B cell (primary cell): ENCODE results near the gene SOHLH1. TPM values are rescaled to one million over a fixed set of nuclear protein-coding genes. Genes with fewer than 3 reads are reported as not detected.

Experiments
- ATAC-seq: fragments of 200-7000 bp; cut with Tn5 transposase; one replicate; pipeline ENCODE4 v1.10.0; 2021; ENCODE audit warnings: low read depth, mild to moderate bottlenecking, moderate number of reproducible peaks, moderate library complexity
- CTCF ChIA-PET: fragments of 350-600 bp; sonication (Branson Sonifier 250); formaldehyde crosslinking; loops from one replicate; lab custom pipeline; 2021; ENCODE audit warnings: antibody characterized with exemption, inconsistent platforms; lab: Charles Lee
- POLR2A ChIA-PET: fragments of 350-600 bp; sonication (Branson Sonifier 250); formaldehyde crosslinking; loops from one replicate; lab custom pipeline; 2021; ENCODE audit warnings: antibody characterized with exemption; lab: Charles Lee
- DNase-seq: peaks from one replicate; pipeline ENCODE4 v3.0.0; 2013
- H2AFZ ChIP-seq: 2 replicates; pipeline ENCODE4 v1.6.1; 2012; ENCODE audit warnings: mild to moderate bottlenecking, low read depth, low read length; ENCODE audit not compliant: insufficient read depth, poor library complexity, severe bottlenecking
- H3K27ac ChIP-seq, 2 donors: 1 replicate in 1 of 2; 2 replicates in 1 of 2; pipeline ENCODE4 v1.5.1; 2012 to 2013; ENCODE audit warnings: low read length in 2 of 2, mild to moderate bottlenecking in 2 of 2, moderate library complexity in 1 of 2
- H3K27me3 ChIP-seq, 4 experiments: fragments of 200-600 bp in 1 of 4; sonication (generic) in 1 of 4; replicated peaks in 1 of 4; 1 replicate in 2 of 4; 2 replicates in 2 of 4; pipeline versions ENCODE4 v1.6.1 to v1.7.0; 2013 to 2016; ENCODE audit warnings: low read length in 3 of 4, mild to moderate bottlenecking in 2 of 4, mixed read lengths in 1 of 4, moderate library complexity in 1 of 4; ENCODE audit not compliant: insufficient read depth in 4 of 4, control insufficient read depth in 3 of 4; ENCODE audit errors: control extremely low read depth in 1 of 4
- H3K36me3 ChIP-seq, 2 experiments: replicated peaks in 1 of 2; 1 replicate in 1 of 2; 2 replicates in 1 of 2; pipeline versions ENCODE4 v1.6.1 to v1.7.1; 2013; ENCODE audit warnings: low read length in 1 of 2; ENCODE audit not compliant: insufficient read depth in 2 of 2, control insufficient read depth in 1 of 2; ENCODE audit errors: control extremely low read depth in 1 of 2, extremely low read depth in 1 of 2
- H3K4me1 ChIP-seq, 2 donors: fragments of 200-600 bp in 1 of 2; sonication (generic) in 1 of 2; 1 replicate in 1 of 2; 2 replicates in 1 of 2; pipeline versions ENCODE4 v1.5.1 to v1.6.1; 2013 to 2017; ENCODE audit warnings: low read length in 2 of 2; ENCODE audit not compliant: control insufficient read depth in 2 of 2, insufficient read depth in 2 of 2
- H3K4me2 ChIP-seq: replicated peaks from 2 replicates; pipeline ENCODE3; 2012; ENCODE audit warnings: mild to moderate bottlenecking, low read depth, low read length; ENCODE audit not compliant: poor library complexity, severe bottlenecking
- H3K4me3 ChIP-seq, 5 experiments: fragments of 200-600 bp in 1 of 5; sonication (generic) in 1 of 5; 1 replicate in 3 of 5; 2 replicates in 2 of 5; pipeline versions ENCODE4 v1.5.1 to v1.7.0; 2011 to 2016; ENCODE audit warnings: low read length in 4 of 5, mild to moderate bottlenecking in 4 of 5, low read depth in 2 of 5, control low read depth in 1 of 5, moderate library complexity in 1 of 5; ENCODE audit not compliant: insufficient read depth in 1 of 5; ENCODE audit errors: control extremely low read depth in 1 of 5, extremely low read depth in 1 of 5
- H3K79me2 ChIP-seq: fragments of 200-600 bp; sonication (generic); one replicate; pipeline ENCODE4 v1.6.0; 2016; ENCODE audit warnings: low read length; ENCODE audit not compliant: control insufficient read depth, insufficient read depth
- H3K9ac ChIP-seq: fragments of 200-600 bp; sonication (generic); 2 replicates; pipeline ENCODE4 v1.6.1; 2017; ENCODE audit warnings: mild to moderate bottlenecking, low read length, moderate library complexity
- H3K9me3 ChIP-seq, 3 donors: one replicate each; pipeline versions ENCODE4 v1.6.1 to v1.7.1; 2013; ENCODE audit warnings: low read length in 2 of 3; ENCODE audit not compliant: control insufficient read depth in 2 of 3, insufficient read depth in 1 of 3; ENCODE audit errors: control extremely low read depth in 1 of 3
- H4K20me1 ChIP-seq: 2 replicates; pipeline ENCODE4 v1.6.0; 2012; ENCODE audit warnings: mild to moderate bottlenecking, low read length; ENCODE audit not compliant: insufficient read depth, control insufficient read depth, poor library complexity, severe bottlenecking
- H3K27ac Mint-ChIP-seq: one replicate; pipeline ENCODE4 v1.8.0; 2021; ENCODE audit warnings: mixed read lengths
- H3K27me3 Mint-ChIP-seq: one replicate; pipeline ENCODE4 v1.8.0; 2021; ENCODE audit warnings: mixed read lengths
- H3K4me1 Mint-ChIP-seq: one replicate; pipeline ENCODE4 v1.8.0; 2021; ENCODE audit warnings: mixed read lengths
- H3K4me3 Mint-ChIP-seq: one replicate; pipeline ENCODE4 v1.8.0; 2021; ENCODE audit warnings: mixed read lengths
- H3K9me3 Mint-ChIP-seq: one replicate; pipeline ENCODE4 v1.8.0; 2022; ENCODE audit warnings: mixed read lengths; ENCODE audit not compliant: insufficient read depth
- CTCF ChIP-seq: fragments of 200-600 bp; IDR thresholded peaks from one replicate; pipeline ENCODE4 v1.8.0; 2022; ENCODE audit warnings: antibody characterized with exemption, mild to moderate bottlenecking
- EZH2 ChIP-seq: IDR thresholded peaks from 2 replicates; pipeline ENCODE4 v1.6.1; 2012; ENCODE audit warnings: borderline replicate concordance, low read depth, mild to moderate bottlenecking, moderate library complexity, low read length; ENCODE audit not compliant: insufficient read depth, poor library complexity, severe bottlenecking
- WGBS: methylation state at CpG from one replicate; pipeline ENCODE4 v1.1.5; 2013; ENCODE audit warnings: missing lambda C conversion rate; ENCODE audit not compliant: insufficient coverage; 5-methylcytosine and 5-hydroxymethylcytosine counted together
- intact Hi-C: fragments of 100-400 bp; cut with micrococcal nuclease; formaldehyde crosslinking; loops from one replicate; pipeline ENCODE4 v1.10.0; 2022
- polyA plus RNA-seq: library from polyadenylated mRNA; depleted of rRNA; stranded (reverse); fragments of >200 nt; gene quantifications from 2 replicates; pipeline ENCODE4 v1.2.3, GENCODE V29; 2012
- total RNA-seq, 2 donors: library from RNA; stranded (reverse); fragments of 120-200 nt in 1 of 2; gene quantifications; 1 replicate in 1 of 2; 2 replicates in 1 of 2; pipeline versions ENCODE4 v1.2.3 to v1.2.4, GENCODE V29; 2013 to 2022

The SOHLH1 gene
- total and polyA plus RNA-seq, 2 donors (not counting 1 experiment from before 2014, with no cell fraction given), result not detected

- 84% methylated on average over 16 of the region's 16 CpGs for WGBS
- DNase-seq, result no peak
- H3K4me1 Mint-ChIP-seq, result no peaks in the 10 kb centered on the region
- H3K27me3 Mint-ChIP-seq, result peaks cover 3% of the 10 kb centered on the region
- no peaks in the 10 kb centered on the region for H3K9me3 Mint-ChIP-seq
- Histone ChIP-seq H3K9ac (no peak overlapping the region), H3K4me1 (no peaks in the 10 kb centered on the region), H3K27ac (no peak overlapping the region), H3K4me3 (no peak overlapping the region), H3K9me3 (peaks cover 0 to 7% (median 0%) of the 10 kb centered on the region in 3 donors), H4K20me1 (no peaks in the 10 kb centered on the region), H2AFZ (no peak overlapping the region), H3K27me3 (no peaks in the 10 kb centered on the region), H3K79me2 (no peaks in the 10 kb centered on the region), H3K36me3 (no peaks in the 10 kb centered on the region), H3K4me2 (no peak overlapping the region)
- TF ChIP-seq EZH2 (no peak), CTCF (no peak)
- ATAC-seq, result no peak
- ChIA-PET POLR2A (no interaction called here), CTCF (no interaction called here)
- H3K4me3 Mint-ChIP-seq, result no peak overlapping the region
- intact Hi-C loops, result no loop called here
- no peak overlapping the region for H3K27ac Mint-ChIP-seq
Measured at GRCh38 chr9:135693265-135693664, 6.0 kb downstream of the SOHLH1 start.

GRCh38 chr9:135692410-135692809 lies 6.9 kb downstream of the SOHLH1 start:
- DNase-seq (no peak), ATAC-seq (no peak)
- Histone ChIP-seq H3K4me3 (no peak overlapping the region), H3K27me3 (no peaks in the 10 kb centered on the region), H3K4me2 (no peak overlapping the region), H3K27ac (no peak overlapping the region), H2AFZ (no peak overlapping the region), H3K4me1 (no peaks in the 10 kb centered on the region), H3K79me2 (no peaks in the 10 kb centered on the region), H3K36me3 (no peaks in the 10 kb centered on the region), H3K9me3 (peaks cover 0 to 7% (median 0%) of the 10 kb centered on the region in 3 donors), H4K20me1 (no peaks in the 10 kb centered on the region), H3K9ac (no peak overlapping the region)
- H3K27ac Mint-ChIP-seq, result no peak overlapping the region
- H3K27me3 Mint-ChIP-seq, result peaks cover 3% of the 10 kb centered on the region
- ChIA-PET CTCF (no interaction called here), POLR2A (no interaction called here)
- H3K4me1 Mint-ChIP-seq, result no peaks in the 10 kb centered on the region
- no peak overlapping the region for H3K4me3 Mint-ChIP-seq
- TF ChIP-seq CTCF (no peak), EZH2 (no peak)
- intact Hi-C loops, result no loop called here
- H3K9me3 Mint-ChIP-seq, result no peaks in the 10 kb centered on the region
- 83% methylated on average over 11 of the region's 11 CpGs for WGBS
